Type B pancreatic cell (in vitro differentiated cells): Measurements from ENCODE around the gene GALNT11. TPM values are rescaled to one million over a fixed set of nuclear protein-coding genes. Genes with fewer than 3 reads are reported as not detected.

Experiments used
- DNase-seq: peaks from one replicate; pipeline ENCODE4 v3.0.0; 2021; ENCODE audit warnings: mixed read lengths; ENCODE audit not compliant: unreplicated experiment; ENCODE audit errors: extremely low spot score
- H3K27ac Mint-ChIP-seq: 2 replicates; pipeline ENCODE4 v1.8.0; 2021; ENCODE audit warnings: mild to moderate bottlenecking, mixed read lengths
- H3K27me3 Mint-ChIP-seq: 2 replicates; pipeline ENCODE4 v1.8.0; 2021; ENCODE audit warnings: mixed read lengths
- H3K36me3 Mint-ChIP-seq: 2 replicates; pipeline ENCODE4 v1.8.0; 2021; ENCODE audit warnings: mixed read lengths
- H3K4me1 Mint-ChIP-seq: one replicate; pipeline ENCODE4 v1.8.0; 2021; ENCODE audit warnings: mixed read lengths; ENCODE audit not compliant: unreplicated experiment
- H3K4me3 Mint-ChIP-seq: 2 replicates; pipeline ENCODE4 v1.8.0; 2021; ENCODE audit warnings: mild to moderate bottlenecking, mixed read lengths
- H3K9me3 Mint-ChIP-seq: 2 replicates; pipeline ENCODE4 v1.8.0; 2021; ENCODE audit warnings: mixed read lengths
- total RNA-seq: library from RNA; stranded (reverse); gene quantifications from 2 replicates; pipeline ENCODE4 v1.2.1, GENCODE V29; 2021; ENCODE audit warnings: low replicate concordance
- TF ChIP-seq, protein P1 (sequence below): fragments of 200-600 bp; sonication (generic); conservative IDR thresholded peaks from 2 replicates; pipeline ENCODE4 v1.5.0; 2021; ENCODE audit warnings: antibody characterized with exemption, mild to moderate bottlenecking

Gene GALNT11
- total RNA-seq, 1 donor from 2014 or later, result 28.8 TPM

DNA sequence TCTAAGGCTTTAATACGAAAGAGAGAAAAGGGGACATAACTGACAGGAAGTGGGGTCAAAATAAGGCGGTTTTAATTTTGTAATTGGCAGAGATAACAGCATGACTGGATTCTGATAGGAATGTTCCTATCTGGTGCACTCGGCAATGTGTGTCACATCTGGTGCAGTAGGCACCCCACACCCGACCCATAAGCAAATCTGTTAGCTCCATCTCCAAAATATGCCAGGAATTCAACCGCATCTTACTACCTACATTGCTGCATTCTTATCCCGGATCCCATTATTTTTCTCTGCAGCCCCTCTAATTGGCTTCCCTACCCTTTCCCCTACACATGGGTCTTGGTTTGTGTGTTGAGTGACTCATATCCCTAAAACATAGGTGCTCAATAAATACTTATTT is 19.1 kb upstream of the GALNT11 start:
- Mint-ChIP-seq H3K9me3 (peaks cover 4% of the 10 kb centered on the region), H3K4me1 (no peaks in the 10 kb centered on the region), H3K36me3 (no peaks in the 10 kb centered on the region), H3K4me3 (no peak overlapping the region), H3K27ac (no peak overlapping the region), H3K27me3 (peaks cover 11% of the 10 kb centered on the region)
- no peak for DNase-seq
- TF ChIP-seq, protein P1, sequence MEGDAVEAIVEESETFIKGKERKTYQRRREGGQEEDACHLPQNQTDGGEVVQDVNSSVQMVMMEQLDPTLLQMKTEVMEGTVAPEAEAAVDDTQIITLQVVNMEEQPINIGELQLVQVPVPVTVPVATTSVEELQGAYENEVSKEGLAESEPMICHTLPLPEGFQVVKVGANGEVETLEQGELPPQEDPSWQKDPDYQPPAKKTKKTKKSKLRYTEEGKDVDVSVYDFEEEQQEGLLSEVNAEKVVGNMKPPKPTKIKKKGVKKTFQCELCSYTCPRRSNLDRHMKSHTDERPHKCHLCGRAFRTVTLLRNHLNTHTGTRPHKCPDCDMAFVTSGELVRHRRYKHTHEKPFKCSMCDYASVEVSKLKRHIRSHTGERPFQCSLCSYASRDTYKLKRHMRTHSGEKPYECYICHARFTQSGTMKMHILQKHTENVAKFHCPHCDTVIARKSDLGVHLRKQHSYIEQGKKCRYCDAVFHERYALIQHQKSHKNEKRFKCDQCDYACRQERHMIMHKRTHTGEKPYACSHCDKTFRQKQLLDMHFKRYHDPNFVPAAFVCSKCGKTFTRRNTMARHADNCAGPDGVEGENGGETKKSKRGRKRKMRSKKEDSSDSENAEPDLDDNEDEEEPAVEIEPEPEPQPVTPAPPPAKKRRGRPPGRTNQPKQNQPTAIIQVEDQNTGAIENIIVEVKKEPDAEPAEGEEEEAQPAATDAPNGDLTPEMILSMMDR, result no peak

DNA sequence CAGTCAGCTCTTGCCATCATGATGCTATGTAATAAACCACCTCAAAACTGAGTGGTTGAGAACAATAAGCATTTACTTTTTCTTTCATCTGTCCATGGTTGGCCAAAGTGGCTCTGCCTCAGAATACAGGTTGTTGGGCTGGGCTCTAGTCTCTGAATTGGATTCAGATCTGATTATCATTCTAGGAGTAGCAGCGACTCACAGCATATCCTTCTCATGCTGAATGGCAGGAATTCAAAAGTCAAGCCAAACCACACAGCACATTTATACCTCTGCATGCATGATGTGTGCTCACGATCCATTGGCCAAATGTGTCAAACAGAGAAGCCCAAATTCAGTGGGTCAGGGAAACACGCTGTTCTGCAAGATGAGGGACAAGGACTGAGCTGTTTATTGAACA is 13.6 kb upstream of the GALNT11 start:
- H3K27ac Mint-ChIP-seq, result no peak overlapping the region
- H3K4me1 Mint-ChIP-seq, result no peaks in the 10 kb centered on the region
- no peaks in the 10 kb centered on the region for H3K9me3 Mint-ChIP-seq
- H3K36me3 Mint-ChIP-seq, result no peaks in the 10 kb centered on the region
- no peak for DNase-seq
- H3K4me3 Mint-ChIP-seq, result no peak overlapping the region
- H3K27me3 Mint-ChIP-seq, result peaks cover 4% of the 10 kb centered on the region
- TF ChIP-seq, protein P1, result no peak

DNA sequence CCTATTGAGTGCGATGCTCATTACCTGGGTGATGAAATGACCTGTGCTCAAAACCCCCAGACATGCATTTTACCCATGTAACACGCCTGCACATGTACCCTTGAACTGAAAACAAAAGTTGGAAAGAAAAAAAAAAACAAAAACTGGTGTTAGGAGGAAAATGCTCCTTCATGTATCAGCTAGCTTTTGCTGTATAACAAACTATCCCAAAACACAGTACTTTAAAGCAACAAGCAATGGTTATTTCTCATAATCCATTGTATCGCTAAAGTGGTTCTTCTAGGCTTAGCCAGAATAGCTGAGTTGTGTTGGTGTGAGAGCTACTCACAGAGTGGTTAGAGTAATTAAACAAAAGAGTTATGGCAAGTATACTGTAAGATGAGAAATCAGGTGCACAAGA is 12.2 kb upstream of the GALNT11 start:
- no peaks in the 10 kb centered on the region for H3K36me3 Mint-ChIP-seq
- H3K9me3 Mint-ChIP-seq, result no peaks in the 10 kb centered on the region
- no peak overlapping the region for H3K27ac Mint-ChIP-seq
- no peaks in the 10 kb centered on the region for H3K4me1 Mint-ChIP-seq
- TF ChIP-seq, protein P1, result no peak
- no peak for DNase-seq
- no peak overlapping the region for H3K4me3 Mint-ChIP-seq
- H3K27me3 Mint-ChIP-seq, result peaks cover 4% of the 10 kb centered on the region

DNA sequence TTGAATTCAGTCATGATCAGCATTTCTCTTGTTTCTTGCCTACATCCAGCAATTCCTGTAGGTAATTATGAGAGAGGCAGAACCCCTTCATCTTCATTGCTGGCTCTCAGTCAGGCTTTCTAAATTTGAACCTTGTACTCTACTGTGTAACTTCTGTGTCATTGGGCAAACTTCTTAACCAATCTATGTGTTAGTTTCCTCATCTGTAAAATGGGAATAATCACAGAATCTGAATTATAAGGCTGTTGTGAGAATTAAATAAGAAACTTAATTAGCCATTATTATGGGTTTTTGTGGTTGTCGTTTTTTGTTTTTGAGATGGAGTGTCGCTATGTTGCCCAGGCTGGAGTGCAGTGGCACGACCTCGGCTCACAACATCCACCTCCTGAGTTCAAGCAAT is 11.5 kb upstream of the GALNT11 start:
- TF ChIP-seq, protein P1, result no peak
- Mint-ChIP-seq H3K9me3 (no peaks in the 10 kb centered on the region), H3K4me3 (no peak overlapping the region), H3K27ac (no peak overlapping the region), H3K4me1 (no peaks in the 10 kb centered on the region), H3K36me3 (no peaks in the 10 kb centered on the region), H3K27me3 (peaks cover 4% of the 10 kb centered on the region)
- DNase-seq, result no peak

DNA sequence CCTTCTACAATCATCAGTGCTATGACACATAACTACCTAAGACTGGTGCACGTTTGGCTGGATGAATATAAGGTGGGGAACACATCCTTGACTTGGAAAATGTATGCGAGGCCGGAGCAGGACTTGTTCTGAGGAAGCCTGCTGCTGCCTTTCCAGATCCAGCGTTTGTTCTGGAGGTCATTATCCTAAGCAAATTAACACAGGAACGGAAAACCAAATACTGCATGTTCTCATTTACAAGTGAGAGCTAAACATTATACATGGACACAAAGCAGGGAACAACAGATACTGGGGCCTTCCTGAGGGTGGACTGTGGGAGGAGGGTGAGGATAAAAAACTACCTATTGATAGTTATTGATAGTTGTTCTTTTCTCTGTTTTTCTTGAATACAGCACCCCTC is 10.8 kb upstream of the GALNT11 start:
- DNase-seq, result no peak
- no peaks in the 10 kb centered on the region for H3K9me3 Mint-ChIP-seq
- no peak overlapping the region for H3K4me3 Mint-ChIP-seq
- TF ChIP-seq, protein P1, result no peak
- no peak overlapping the region for H3K27ac Mint-ChIP-seq
- H3K27me3 Mint-ChIP-seq, result peaks cover 4% of the 10 kb centered on the region
- no peaks in the 10 kb centered on the region for H3K36me3 Mint-ChIP-seq
- H3K4me1 Mint-ChIP-seq, result no peaks in the 10 kb centered on the region

DNA sequence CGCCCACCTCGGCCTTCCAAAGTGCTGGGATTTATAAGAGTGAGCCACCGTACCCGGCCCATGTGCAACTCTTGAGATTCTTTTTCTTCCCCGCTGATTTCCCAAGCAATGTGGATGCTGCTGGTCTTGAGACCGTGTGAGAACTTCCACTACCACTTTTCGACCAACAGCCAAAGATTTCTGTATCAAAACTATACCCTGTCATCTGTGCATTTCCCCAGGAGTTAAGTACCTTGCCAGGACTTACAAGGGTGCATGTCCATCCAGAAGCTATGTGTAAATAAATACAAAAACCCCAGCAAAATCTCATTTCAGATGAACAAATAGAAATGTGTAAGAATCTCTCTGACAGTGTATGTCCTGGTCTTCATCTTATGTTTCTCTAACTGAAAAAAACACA is 9.9 kb upstream of the GALNT11 start:
- no peaks in the 10 kb centered on the region for H3K4me1 Mint-ChIP-seq
- no peaks in the 10 kb centered on the region for H3K9me3 Mint-ChIP-seq
- H3K4me3 Mint-ChIP-seq, result no peak overlapping the region
- TF ChIP-seq, protein P1, result no peak
- no peaks in the 10 kb centered on the region for H3K36me3 Mint-ChIP-seq
- no peak overlapping the region for H3K27ac Mint-ChIP-seq
- H3K27me3 Mint-ChIP-seq, result peaks cover 4% of the 10 kb centered on the region
- no peak for DNase-seq
